HTR-8/SVneo (cell line): Measurements from ENCODE around the gene JAGN1.
"Not testable (repeated sequence)": the region's sequence is repeated elsewhere in the genome, so short reads cannot be mapped to it uniquely, and the experiment has no call there.

Experiments
- DNase-seq: peaks from one replicate; pipeline ENCODE4 v3.0.0; 2011; ENCODE audit warnings: low spot score, mixed read lengths; ENCODE audit not compliant: insufficient read length
- FAIRE-seq: peaks from 2 replicates; lab custom pipeline; 2011; peaks lifted over from hg19 to GRCh38; lab: Jason Lieb, UNC

JAGN1 gene

DNA sequence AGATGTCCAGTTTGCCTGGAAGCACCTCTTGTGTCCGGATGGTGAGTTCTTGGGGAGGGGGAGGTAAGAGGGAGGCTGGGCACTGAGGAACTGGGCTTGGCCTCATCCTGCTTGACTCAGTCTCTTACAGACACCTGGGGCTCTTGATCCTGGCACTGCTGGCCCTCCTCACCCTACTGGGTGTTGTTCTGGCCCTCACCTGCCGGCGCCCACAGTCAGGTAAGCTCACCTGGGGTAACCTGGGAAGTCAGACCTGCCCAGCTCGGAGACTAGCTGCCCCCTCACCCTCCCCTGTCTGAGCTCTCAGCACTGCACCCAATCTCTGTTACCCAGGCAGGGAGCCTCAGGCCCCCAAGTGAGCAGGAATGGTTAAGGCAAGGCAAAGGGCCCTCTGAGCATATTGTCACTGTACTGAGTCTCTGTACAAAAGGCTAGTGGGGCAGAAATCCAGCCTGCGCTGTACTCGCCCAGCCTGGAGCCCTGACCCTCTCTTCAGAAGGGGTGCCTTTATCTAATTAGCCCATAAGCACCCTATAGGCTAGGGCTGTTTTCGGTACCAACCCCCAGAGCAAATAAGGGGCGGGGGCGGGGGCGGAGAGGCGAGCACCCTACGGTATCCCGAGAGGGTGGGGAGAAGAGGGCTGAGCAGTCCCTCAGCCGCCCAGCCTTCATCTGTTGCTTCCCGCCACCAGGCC, 24.3 kb downstream of the JAGN1 start:
- DNase-seq = no peak
- no peak for FAIRE-seq

- DNase-seq (peak; percentile 51), FAIRE-seq (no peak)
Measured at GRCh38 chr3:9915254-9916141, 25.1 kb downstream of the JAGN1 start.

GRCh38 chr3:9916346-9916733, 25.9 kb downstream of the JAGN1 start:
- no peak for FAIRE-seq

GRCh38 chr3:9916734-9917680, 26.6 kb downstream of the JAGN1 start, which contains the start of gene IL17RC:
IL17RC (plus strand) TSS chr3:9917098; CDS start chr3:9917316, 218 bp downstream.
- FAIRE-seq = peak; percentile 84
- DNase-seq = peak; percentile 95

More at GRCh38 chr3:9916346-9916733, 25.9 kb downstream of the JAGN1 start:
- no peak for DNase-seq

DNA sequence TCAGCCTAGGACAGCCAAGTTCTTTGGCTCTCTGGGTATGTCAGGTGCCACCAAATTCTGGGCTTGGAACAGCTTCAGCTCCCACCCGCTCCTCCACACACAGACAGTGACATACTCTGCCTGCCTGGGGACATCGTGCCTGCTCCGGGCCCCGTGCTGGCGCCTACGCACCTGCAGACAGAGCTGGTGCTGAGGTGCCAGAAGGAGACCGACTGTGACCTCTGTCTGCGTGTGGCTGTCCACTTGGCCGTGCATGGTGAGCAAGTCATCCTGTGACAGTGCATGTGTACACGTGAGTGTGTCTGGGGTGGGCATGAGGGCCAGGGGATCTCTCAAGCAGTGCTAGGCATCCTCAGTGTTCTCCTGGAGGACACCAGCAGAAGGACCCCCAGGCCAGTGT, 27.4 kb downstream of the JAGN1 start:
- FAIRE-seq (peak; percentile 26), DNase-seq (no peak)

DNA sequence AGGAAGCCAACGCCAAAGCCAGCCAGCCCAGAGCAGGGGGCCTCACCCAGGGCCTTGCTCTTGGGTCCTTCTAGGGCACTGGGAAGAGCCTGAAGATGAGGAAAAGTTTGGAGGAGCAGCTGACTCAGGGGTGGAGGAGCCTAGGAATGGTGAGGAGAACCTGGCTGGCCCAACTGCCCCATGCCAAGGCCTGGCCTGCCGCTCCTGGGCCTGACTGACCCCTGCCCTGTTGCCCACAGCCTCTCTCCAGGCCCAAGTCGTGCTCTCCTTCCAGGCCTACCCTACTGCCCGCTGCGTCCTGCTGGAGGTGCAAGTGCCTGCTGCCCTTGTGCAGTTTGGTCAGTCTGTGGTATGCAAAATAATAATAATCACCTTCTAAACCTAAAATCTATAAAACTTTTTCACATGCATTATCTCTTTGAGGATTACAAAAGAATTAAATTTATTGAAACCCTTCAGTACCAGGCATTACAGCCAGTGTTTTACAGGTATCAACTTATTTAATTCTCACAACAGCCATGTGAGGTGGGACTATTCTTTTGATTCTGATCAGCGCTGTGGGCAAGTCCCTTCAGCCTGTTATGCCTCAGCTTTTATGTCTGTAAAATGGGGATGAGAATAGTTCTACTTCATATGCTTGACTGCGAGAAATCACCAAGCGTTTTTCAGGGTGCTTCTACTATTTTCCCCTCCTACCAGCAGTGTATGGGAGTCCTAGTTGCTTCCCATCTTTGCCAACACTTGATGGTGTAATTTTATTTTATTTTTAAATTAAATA, 28.0 kb downstream of the JAGN1 start:
- no peak for DNase-seq
- no peak for FAIRE-seq

GRCh38 chr3:9928158-9928557, 37.7 kb downstream of the JAGN1 start:
- FAIRE-seq = no peak

GRCh38 chr3:9930804-9931418, 40.5 kb downstream of the JAGN1 start:
- DNase-seq (no peak), FAIRE-seq (no peak)

More at GRCh38 chr3:9928158-9928557, 37.7 kb downstream of the JAGN1 start:
- no peak for DNase-seq

GRCh38 chr3:9932535-9932842, 42.1 kb downstream of the JAGN1 start:
- DNase-seq (no peak), FAIRE-seq (no peak)

DNA sequence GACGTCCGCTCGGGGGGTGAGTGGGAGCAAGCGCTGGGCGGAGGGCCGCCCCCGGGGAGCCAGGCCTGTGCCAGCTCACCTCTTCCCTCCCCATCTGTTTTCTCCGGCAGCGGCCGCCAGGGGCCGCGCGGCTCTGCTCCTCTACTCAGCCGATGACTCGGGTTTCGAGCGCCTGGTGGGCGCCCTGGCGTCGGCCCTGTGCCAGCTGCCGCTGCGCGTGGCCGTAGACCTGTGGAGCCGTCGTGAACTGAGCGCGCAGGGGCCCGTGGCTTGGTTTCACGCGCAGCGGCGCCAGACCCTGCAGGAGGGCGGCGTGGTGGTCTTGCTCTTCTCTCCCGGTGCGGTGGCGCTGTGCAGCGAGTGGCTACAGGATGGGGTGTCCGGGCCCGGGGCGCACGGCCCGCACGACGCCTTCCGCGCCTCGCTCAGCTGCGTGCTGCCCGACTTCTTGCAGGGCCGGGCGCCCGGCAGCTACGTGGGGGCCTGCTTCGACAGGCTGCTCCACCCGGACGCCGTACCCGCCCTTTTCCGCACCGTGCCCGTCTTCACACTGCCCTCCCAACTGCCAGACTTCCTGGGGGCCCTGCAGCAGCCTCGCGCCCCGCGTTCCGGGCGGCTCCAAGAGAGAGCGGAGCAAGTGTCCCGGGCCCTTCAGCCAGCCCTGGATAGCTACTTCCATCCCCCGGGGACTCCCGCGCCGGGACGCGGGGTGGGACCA, 42.6 kb downstream of the JAGN1 start:
- FAIRE-seq (no peak), DNase-seq (peak; percentile 58)

- DNase-seq (peak; percentile 92), FAIRE-seq (peak; percentile 96)
Measured at GRCh38 chr3:9933561-9934234, 43.3 kb downstream of the JAGN1 start, which contains the start of gene CRELD1. CRELD1 (plus strand) TSS chr3:9933834; CDS start chr3:9934439, 605 bp downstream.

GRCh38 chr3:9934235-9934621, 43.8 kb downstream of the JAGN1 start:
- DNase-seq = no peak
- FAIRE-seq = no peak

DNA sequence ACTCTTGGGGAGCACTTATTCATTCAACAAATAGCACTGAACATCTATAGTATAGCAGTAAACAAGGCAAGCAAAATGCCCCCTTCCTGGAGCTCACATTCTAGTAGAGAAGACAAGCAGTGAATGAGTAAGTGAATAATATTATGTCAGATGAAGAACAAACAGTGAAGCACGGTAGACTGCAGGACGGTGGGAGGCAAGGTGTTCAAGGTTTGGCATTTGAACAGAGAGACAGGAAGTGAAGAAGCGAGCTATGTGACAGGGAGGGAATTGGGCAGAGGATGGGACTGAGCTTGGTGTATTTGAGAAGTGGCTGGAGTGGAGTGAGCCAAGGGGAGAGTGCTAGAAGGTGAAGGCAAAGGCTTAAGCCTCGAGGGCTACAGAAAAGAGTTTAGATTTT, 44.6 kb downstream of the JAGN1 start:
- DNase-seq (no peak), FAIRE-seq (no peak)

GRCh38 chr3:9935966-9936510, 45.6 kb downstream of the JAGN1 start:
- FAIRE-seq (no peak), DNase-seq (no peak)

DNA sequence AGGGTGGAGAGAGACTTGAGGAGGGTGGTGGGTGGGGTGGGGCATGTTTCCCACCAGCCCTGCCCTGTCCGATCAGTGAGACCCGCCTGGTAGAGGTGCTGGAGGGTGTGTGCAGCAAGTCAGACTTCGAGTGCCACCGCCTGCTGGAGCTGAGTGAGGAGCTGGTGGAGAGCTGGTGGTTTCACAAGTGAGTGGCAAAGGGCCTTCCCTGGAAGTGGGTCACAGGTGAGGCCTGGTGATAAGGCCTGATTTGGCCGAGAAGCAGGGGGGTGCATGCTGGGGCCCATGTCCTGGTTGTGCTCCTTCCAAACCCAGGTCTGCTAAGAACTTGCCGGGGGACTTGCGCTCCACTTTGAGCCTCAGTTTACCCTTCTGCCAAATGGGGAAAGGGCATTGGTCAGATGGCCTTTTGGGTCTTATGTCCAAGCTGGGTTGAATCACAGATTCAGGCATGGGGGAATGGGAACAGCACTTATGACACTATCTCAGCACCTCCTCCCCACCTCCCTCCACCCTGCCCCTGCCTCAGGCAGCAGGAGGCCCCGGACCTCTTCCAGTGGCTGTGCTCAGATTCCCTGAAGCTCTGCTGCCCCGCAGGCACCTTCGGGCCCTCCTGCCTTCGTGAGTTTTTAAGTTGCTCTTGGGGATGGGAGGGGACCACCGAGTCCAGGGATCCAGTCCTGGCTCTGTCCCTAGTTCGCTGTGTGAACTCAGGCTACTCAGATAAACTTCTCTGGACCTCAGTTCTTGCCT, 47.3 kb downstream of the JAGN1 start:
- DNase-seq (no peak), FAIRE-seq (no peak)

- no peak for FAIRE-seq
- no peak for DNase-seq
Measured at GRCh38 chr3:9938966-9939365, 48.6 kb downstream of the JAGN1 start.

DNA sequence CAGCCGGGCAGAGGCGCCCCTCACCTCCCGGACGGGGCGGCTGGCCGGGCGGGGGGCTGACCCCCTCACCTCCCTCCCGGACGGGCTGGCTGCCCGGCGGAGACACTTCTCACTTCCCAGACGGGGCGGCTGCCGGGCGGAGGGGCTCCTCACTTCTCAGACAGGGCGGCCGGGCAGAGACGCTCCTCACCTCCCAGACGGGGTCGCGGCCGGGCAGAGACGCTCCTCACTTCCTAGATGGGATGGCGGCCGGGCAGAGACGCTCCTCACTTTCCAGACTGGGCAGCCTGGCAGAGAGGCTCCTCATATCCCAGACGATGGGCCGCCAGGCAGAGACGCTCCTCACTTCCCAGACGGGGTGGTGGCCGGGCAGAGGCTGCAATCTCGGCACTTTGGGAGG, 49.5 kb downstream of the JAGN1 start:
- not testable (repeated sequence) for DNase-seq, FAIRE-seq
